GM21381 (cell line): Measurements from ENCODE around the gene VAV3.

ENCODE experiments used
- ATAC-seq: cut with Tn5 transposase; IDR thresholded peaks from one replicate; pipeline ENCODE4 v1.9.1; 2021; ENCODE audit warnings: mild to moderate bottlenecking, moderate library complexity; ENCODE audit not compliant: unreplicated experiment

Gene VAV3

DNA sequence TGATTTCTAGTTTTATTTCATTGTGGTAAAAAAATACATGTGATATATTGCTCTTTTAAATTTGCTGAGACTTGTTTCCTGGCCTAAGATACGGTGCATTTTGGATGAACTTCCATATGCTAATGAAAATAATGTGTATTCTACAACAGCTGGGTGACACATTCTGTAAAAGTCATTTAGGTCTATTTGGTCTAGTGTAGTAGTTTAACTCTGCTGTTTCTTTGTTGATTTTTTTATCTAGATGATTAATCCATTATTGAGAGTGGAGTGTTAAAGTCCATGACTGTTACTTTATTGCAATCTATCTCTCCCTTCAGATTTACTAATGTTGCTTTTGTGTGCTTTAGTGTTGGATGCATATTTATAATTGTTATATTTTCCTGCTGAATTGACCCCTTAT, 161.4 kb downstream of the VAV3 start:
- no peak for ATAC-seq

DNA sequence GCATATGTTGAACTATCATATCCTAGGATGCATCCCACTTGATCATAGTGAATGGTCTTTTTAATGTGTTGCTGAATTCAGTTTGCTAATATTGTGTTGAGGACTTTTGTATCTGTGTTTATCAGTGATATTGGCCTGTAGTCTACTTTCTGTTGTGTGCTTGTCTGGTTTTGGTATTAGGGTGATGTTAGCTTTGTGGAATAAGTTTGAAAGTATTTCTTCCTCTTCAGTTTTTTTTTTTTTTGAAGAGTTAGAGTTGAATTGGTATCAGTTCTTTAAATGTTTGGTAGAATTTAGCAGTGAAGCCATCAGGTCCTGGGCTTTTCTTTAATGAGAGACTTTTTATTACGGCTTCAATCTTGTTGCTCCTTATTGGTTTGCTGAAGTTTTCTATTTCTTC, 162.3 kb downstream of the VAV3 start:
- ATAC-seq: no peak

DNA sequence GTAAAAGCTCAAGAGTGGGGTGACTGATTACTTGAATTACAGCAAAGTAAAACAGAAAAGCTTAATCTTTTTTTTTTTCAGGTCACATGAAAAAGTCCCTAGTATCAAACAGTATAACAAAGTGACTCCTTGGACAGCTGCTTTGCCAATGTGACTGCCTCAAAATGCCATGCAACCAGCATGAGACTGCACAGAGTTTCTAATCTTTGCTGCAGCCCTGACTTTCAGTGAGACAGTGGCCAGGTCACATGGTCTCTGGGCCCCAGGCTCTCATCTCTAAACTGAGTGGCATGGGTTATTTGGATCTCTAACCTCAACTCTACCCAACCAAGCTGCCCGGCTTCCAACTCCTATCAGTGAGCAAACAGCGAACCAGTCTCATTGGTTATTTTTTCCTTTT, 169.0 kb downstream of the VAV3 start:
- no peak for ATAC-seq

DNA sequence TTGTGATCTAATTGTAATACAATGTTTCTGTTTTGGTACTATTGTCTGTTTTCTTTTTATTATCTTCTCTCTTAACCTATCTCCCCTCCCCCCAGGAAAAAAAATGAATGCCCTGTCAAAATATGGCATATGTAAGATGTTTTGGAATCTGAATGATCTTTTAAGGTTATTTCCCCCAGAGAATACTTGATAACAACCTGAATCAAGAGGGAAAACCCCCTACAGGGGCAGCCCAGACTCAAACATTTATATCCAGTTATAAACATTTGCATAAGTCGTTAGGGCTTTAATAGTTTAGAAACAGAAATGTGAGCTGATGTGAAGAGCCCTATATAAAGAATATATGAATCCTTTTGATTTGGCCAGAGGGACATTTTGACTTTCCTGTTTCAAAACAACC, 169.5 kb downstream of the VAV3 start:
- no peak for ATAC-seq

DNA sequence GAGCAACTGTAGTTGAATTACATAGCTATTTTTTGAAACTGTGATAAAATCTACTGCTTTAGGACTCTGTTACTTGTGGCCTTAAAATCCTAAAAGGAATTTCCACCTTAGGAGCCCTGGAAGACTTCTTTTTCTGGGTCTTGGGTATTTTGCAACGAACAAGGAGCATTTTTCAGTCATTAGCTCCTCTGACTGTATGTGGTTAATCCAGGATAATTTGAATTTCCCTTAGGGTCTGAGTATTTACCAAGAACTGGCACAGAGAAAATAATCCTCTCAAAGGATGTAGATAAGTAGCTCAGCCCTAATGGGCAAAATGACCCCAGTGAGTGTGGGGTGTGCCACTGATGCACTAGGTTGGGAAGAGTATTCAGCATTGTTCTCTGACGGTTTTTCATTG, 170.4 kb downstream of the VAV3 start:
- no peak for ATAC-seq

DNA sequence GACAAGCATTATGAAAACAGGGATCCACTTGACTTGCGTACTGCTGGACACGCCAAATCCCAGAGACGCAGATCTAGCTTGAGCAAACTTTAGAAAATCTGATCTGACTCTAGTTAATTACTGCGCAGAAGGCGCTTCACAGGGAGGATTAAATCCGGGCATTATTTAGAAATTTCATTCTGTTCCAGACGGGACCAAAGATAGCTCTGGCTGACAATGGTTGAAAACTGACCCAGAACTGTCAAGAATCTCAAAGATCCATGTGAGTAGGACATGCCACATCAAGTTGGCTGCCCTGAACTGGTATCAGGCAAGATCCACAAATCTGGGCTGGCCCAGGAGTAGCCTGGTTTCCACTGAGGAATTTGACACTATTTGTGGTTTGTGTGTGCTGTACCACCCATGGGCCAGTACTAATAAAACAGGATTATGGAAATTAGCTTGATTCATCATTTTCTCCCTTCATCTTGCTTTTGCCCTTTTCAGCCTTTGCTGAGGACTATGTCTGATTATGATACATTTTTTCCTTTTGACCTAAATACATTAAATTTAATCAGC, 171.0 kb downstream of the VAV3 start:
- ATAC-seq: no peak

DNA sequence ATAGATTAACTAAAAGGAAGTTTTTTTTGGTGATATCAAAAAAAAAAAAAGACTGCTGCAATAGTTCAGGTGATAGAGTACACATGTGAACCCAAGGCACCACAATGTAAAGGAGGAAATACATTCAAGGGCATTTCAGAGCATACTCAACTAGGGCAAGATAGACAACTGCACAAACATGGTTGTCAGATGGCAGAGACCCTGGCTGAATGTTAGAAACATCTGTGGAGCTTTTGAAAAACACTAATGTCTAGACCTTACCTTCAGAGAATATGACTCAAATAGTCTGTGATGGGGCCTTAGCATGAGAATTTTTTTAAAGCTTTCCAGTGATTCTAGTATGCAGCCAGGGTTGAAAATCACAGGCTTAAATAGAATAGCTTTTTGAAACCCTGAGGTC, 173.6 kb downstream of the VAV3 start:
- ATAC-seq: no peak

DNA sequence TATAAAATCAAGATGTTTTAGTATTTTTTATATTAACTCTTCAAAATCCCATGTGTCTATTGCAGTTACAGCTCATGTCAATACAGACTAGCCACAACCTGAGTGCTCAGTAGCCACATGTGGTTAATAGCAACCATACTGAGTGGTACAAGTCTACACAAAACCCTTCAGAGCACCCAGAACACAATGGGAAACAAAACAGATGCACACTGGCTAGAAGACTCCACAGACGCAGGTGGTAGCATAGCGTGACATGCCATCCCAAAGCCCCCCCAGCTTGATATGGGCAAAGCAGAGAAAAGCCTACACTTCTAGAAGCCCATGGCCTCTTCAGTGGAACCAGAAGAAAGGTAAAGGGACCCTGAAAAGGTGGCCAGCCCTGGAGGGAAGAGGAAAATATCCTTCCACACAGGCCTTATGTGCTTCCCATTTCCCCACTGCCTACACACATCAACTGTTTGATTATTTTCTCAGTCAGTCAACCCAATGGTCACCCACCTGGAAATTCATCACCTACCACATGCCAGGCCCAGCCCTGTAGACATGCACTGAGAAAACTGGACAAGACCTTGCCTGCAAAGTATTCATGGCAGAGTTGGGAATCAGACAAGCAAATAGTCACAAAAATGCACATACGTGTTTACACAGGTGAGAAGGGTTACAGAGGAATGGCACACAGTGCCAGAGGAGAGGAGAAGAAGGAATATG, 175.0 kb downstream of the VAV3 start:
- ATAC-seq: no peak

DNA sequence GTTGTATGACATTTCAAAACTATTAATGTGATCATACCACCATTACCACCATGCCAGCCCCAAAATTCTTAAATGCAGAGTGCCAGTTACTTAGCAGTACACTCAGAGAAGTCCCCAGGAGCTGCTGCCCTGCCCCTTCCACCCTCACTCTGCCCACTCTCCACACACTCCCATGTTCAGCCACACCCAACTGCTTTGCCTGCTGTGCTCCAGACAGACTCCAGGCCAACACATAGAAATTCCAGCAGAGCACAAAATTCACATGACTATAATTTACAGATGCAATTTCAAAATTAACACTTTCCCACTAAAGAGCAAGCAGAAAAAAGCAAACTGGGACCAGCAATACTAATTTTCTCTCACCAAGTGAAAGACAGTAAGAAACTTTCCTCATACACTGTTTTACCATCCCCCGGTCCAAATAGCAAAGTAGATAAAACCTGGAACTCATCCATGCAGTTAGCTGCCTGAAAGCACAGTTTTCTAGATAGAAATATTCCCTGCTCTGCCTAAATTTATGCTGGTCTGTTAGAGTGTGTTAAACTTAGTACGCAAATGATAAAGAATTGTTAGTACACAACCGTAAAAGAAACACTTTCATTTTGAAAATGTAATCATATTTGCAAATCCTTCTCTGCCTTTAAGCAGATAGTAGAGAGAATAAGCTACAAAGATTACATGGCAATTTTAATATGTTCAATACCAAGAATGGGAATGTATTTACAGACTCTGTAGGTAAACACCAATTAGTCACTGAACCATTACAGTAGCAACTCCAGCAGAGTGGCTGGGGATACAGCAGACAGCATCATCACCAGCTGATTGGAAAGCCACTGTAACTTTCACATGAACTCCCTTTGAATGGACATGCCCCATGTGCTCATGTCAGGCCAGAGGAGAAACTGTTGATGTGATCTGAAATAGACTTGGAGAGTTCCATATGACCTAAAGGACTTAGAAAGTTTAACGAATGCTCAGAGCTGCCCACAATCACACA, 176.5 kb downstream of the VAV3 start:
- no peak for ATAC-seq

DNA sequence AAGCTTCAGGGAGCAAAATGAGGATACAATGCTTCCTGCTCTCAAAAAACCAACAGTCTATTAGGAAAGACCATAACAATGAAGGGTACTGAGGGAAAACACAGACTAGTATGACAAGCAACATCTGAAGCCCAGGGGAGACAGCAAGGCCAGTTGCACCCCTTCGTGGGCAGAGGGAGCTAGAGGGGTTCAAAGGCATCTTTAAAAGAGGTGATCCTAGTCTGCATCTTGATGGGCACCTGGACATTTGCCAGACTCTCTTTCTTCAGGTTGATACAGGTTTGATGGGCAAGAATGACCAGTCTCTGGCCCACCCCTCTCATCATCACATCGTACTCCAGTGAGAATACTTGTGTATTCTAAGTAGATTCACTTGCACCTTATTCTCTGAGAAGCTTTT, 177.7 kb downstream of the VAV3 start:
- no peak for ATAC-seq

DNA sequence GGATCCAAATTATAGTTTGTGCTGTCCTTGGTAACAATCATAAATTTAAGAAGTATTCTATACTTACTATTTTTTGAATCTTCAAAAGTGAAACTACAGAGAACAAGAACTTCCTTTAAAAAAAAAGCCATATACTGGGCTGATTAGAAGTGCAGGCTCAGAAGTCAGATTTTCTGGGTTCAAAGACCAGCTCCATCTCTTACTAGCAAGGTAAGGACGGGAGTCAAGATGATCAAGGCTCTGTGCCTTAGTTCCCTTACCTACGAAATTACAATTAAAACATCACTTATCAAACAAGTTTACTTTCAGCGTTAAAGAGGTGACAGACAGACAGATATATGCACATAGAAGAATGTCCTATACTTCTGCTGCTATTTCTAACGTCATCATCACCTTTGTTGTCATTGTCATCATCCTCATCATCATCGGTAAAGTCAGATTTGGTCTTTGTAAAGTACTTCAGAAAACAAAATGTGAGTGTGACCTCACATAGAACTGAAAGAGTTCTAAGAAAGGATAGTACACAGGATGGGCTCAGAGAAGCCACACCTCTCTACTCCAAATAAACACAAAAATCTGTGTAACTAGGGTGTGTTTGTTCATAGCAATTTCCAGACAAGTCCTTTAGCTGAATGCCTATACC, 178.7 kb downstream of the VAV3 start:
- ATAC-seq: no peak

DNA sequence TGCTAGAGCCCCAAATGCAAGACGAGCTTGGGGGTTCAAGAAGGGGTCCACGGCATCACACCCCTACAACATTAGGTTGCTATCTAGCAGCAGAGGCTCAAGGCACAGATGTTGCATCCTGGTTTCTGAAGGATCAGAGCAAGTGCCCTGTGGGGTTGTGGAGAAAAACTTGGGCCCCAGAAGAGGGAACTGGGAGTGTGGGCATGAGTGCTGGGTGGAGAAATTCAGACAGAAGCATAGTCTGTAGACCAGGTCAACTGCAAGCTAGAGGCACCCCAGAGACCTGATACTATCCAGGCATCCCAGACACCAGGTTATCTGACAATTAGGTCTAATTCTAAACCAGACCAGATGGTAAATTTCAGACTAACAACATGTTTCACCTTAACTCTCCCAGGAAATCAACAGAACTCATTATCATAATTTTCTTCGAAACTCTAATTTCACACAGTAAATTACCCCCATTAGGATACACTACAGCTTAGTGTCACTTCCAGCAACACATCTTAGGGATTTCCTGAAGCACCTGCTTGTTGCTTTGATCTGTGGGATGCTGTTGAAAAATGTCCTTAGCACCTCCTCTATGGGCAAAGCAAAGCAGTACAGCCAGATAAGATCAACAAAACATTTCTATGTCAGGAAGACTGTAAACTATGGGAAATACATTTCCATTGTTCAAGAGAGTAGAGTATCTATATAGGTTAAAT, 179.3 kb downstream of the VAV3 start:
- no peak for ATAC-seq

DNA sequence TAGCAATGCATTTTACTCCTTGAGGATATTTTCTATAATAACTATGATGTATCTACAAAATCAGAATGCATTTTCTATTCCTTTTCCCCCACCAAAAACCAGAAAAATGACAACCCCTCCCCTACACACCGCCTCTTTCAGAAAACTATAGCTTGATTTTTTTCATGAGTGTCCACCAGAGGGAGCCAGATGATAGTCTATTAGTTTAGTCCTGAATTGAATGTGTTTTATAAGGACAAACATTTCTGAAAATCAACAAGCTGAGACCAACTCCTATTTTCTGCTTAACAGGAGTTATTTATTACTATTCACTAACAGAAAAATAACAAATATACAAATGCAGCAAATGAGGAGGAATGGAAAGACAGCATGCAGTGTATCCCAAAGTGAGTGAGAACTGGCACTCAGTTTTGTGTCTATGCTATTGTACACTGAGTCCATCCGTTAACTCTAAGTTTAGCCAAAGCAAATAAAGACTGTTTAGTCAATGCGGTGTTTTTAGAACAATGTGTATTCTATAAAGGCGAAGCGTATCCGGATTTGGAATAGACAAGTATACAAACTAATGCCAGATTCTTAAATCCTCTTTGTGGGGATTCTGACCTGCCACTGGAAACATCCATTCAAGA, 182.6 kb downstream of the VAV3 start:
- ATAC-seq: no peak

DNA sequence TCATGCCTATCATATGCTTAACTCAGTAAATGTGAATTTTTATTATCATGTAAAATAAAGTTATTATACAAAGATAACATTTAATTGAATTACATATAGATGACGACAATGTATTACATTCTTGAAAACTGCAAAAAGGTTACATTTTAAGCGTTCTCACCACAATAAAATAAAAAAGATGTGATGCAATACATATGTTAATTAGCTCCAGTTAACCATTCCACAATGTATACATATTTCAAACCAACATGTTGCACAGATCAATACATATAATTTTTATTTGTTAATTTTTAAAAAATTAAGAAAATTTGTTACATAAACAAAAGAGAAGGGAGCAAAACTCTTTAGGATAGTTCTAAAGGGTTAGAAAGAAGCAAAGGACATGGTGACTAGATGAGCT, 183.7 kb downstream of the VAV3 start:
- ATAC-seq: no peak

DNA sequence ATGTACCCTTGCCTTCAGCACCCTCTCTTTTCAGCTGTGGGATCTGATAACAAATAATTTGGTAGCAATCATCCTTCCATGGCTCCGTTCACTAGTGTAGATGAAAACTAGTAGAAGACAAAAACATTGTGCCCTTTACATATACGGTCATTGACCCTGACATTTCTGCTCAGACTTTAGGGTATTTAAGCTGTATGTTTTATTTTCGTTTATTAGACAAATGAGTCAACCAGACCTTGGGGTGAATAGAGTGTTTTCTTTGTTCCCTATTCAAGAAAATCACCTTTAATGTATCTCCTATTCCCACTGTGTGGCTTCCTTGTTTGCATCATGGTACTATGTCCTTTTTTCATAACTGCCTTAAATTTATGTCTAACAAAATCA, 187.3 kb downstream of the VAV3 start:
- ATAC-seq: peak; percentile 7

DNA sequence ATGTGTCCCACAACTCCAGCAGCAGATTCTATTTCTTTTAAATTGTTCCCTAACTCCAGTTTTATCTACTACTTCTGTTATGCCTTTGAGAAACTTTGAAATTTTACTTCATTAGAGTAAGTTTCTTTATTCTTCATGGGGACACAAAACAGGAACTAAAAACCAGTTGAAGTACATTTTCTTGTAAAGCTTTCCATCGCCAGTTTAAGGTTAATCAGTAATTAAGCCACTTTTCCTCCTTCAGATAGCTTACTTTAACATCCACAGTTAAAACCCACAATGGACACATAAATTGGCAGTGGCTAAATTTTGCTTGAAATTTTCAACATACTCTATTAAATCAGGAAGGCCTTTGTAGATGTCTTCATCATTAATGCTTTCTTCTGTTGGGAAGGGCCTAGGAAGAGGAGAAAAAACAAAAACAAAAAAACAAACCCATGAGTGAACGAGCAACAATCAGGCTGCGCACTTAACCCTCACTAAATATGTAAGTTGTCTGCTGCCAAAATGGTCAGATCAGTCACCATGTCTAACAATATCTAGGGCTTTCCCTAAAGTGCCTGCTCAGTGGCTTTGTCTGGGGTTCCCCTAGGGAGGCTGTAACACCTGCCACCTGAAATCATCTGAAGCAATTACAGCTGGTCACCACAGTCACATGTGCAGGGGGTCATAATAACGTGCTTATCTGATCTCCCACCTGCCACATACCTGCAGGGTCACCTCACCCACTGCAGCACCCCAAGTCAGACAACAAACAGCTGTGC, 187.9 kb downstream of the VAV3 start:
- ATAC-seq: peak; percentile 86

DNA sequence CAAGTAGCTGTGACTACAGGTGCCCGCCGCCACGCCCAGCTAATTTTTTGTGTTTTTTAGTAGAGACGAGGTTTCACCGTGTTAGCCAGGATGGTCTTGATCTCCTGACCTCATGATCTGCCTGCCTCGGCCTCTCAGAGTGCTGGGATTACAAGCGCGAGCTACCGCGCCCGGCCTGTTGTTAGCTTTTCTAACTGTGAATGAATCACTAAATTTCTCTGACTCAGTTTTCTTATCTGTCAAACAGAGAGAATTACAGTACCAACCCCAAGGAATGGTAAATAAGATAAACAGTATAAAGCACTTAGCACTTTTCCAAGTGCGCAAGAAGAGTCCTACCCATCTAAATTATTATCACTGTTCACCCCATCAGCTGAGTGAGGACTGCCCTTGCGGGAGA, 193.6 kb downstream of the VAV3 start:
- no peak for ATAC-seq

DNA sequence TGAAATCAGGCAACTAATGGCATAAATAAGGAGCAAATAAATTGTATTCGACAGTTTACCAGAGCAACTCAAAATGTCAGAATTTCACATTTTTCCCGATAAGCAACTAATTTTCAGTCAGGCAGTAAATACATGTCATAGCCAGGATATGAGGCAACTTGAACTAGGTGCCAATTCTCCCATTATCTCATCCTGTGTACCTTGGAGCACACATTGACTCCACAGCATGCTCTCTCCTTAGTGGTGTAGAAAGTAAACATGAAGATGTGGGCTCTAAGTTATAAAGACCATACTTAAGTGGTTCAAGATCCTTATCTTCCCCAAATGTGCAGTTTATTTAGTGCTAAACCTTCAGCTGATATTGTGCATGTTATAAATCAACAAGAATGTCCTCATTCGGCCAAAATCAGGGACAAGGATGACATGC, 197.8 kb downstream of the VAV3 start:
- ATAC-seq: no peak

DNA sequence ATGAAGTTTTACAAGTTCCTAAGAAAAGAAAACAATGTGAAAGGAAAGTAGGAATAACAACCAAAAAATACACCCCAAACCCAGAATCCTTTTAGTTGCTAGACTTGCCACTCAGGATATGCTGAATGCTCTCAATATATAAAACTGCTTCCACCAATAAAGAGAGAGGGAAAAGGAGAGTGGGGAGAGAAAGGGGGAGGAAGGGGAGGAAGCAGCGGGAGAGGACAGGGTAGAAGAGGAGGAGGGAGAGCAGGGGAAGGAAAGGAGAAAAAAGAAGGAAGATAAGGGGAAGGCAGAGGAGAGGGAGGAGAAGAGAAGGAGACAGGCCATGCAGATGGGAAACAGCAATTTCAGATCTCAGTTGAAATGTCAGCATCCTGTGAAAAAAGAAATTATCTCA, 198.4 kb downstream of the VAV3 start:
- no peak for ATAC-seq
